WTC11 (cell line): Measurements from ENCODE around the gene DNAJB8. TPM values are rescaled to one million over a fixed set of nuclear protein-coding genes. Genes with fewer than 3 reads are reported as not detected.
A peak's percentile ranks its signal among the peaks of the same experiment; 100 is the strongest.

Experiments
- ATAC-seq: fragments of 200-7000 bp; cut with Tn5 transposase; 2 replicates; pipeline ENCODE4 v1.10.0; 2021; ENCODE audit warnings: mild to moderate bottlenecking, moderate library complexity
- CTCF ChIA-PET: fragments of 300-600 bp; sonication (Branson Sonifier 250); formaldehyde crosslinking; loops from one replicate; lab custom pipeline; 2021; ENCODE audit warnings: antibody characterized with exemption; lab: Charles Lee
- POLR2A ChIA-PET: fragments of 350-600 bp; sonication (Branson Sonifier 250); formaldehyde crosslinking; loops from one replicate; lab custom pipeline; 2021; ENCODE audit warnings: antibody characterized with exemption; lab: Charles Lee
- DNase-seq: peaks from one replicate; pipeline ENCODE4 v3.0.0; 2021; ENCODE audit warnings: low spot score
- H3K27ac Mint-ChIP-seq: 2 replicates; pipeline ENCODE4 v1.8.0; 2021; ENCODE audit warnings: mixed read lengths
- H3K27me3 Mint-ChIP-seq: 2 replicates; pipeline ENCODE4 v1.8.0; 2021; ENCODE audit warnings: low read depth, mild to moderate bottlenecking, moderate library complexity, mixed read lengths
- H3K36me3 Mint-ChIP-seq: 2 replicates; pipeline ENCODE4 v1.8.0; 2021; ENCODE audit warnings: mixed read lengths
- H3K4me1 Mint-ChIP-seq: 2 replicates; pipeline ENCODE4 v1.8.0; 2022; ENCODE audit warnings: mixed read lengths
- H3K4me3 Mint-ChIP-seq: 2 replicates; pipeline ENCODE4 v1.8.0; 2021; ENCODE audit warnings: mild to moderate bottlenecking, moderate library complexity, mixed read lengths
- H3K9me3 Mint-ChIP-seq: 2 replicates; pipeline ENCODE4 v1.8.0; 2021; ENCODE audit warnings: mixed read lengths
- CTCF ChIP-seq: fragments of 200-600 bp; IDR thresholded peaks from 2 replicates; pipeline ENCODE4 v1.8.0; 2022; ENCODE audit warnings: antibody characterized with exemption
- EMX1 ChIP-seq: fragments of 250-450 bp; sonication (Bioruptor Pico); IDR thresholded peaks from 2 replicates; pipeline ENCODE4 v1.8.0; 2021; ENCODE audit warnings: mild to moderate bottlenecking
- GTF2I ChIP-seq: fragments of 250-450 bp; sonication (Bioruptor Pico); conservative IDR thresholded peaks from 2 replicates; pipeline ENCODE4 v1.4.0; 2021; ENCODE audit warnings: mild to moderate bottlenecking
- PRDM15 ChIP-seq: sonication (generic); formaldehyde crosslinking; IDR thresholded peaks from 2 replicates; pipeline ENCODE4 v1.8.0; 2022; ENCODE audit warnings: missing genetic modification reagents
- RELA ChIP-seq: sonication (generic); formaldehyde crosslinking; IDR thresholded peaks from 2 replicates; pipeline ENCODE4 v1.8.1; 2022; ENCODE audit warnings: missing genetic modification reagents, mild to moderate bottlenecking, borderline replicate concordance
- STAT6 ChIP-seq: sonication (generic); formaldehyde crosslinking; conservative IDR thresholded peaks from 2 replicates; pipeline ENCODE4 v1.8.1; 2023; ENCODE audit warnings: mild to moderate bottlenecking, low read depth, missing genetic modification reagents, moderate library complexity
- TCF7 ChIP-seq: sonication (generic); formaldehyde crosslinking; IDR thresholded peaks from 2 replicates; pipeline ENCODE4 v1.8.0; 2022; ENCODE audit warnings: mild to moderate bottlenecking, low read depth, missing genetic modification reagents, moderate library complexity
- TEAD1 ChIP-seq: sonication (generic); formaldehyde crosslinking; IDR thresholded peaks from 2 replicates; pipeline ENCODE4 v1.8.0; 2022; ENCODE audit warnings: mild to moderate bottlenecking, missing genetic modification reagents
- ZNF121 ChIP-seq: sonication (generic); formaldehyde crosslinking; IDR thresholded peaks from 2 replicates; pipeline ENCODE4 v1.8.0; 2023; ENCODE audit warnings: missing genetic modification reagents
- ZNF281 ChIP-seq: sonication (generic); formaldehyde crosslinking; IDR thresholded peaks from 2 replicates; pipeline ENCODE4 v1.8.0; 2023; ENCODE audit warnings: mild to moderate bottlenecking, missing genetic modification reagents
- ZNF512 ChIP-seq: sonication (generic); formaldehyde crosslinking; IDR thresholded peaks from 2 replicates; pipeline ENCODE4 v1.8.1; 2022; ENCODE audit warnings: missing genetic modification reagents, borderline replicate concordance
- ZNF532 ChIP-seq: fragments of 250-450 bp; sonication (Bioruptor Pico); IDR thresholded peaks from 2 replicates; pipeline ENCODE4 v1.9.0; 2021; ENCODE audit warnings: mild to moderate bottlenecking, borderline replicate concordance
- ZNF671 ChIP-seq: fragments of 250-450 bp; sonication (Bioruptor Pico); IDR thresholded peaks from 2 replicates; pipeline ENCODE4 v1.8.0; 2021; ENCODE audit warnings: mild to moderate bottlenecking
- total RNA-seq: library from RNA; stranded (reverse); gene quantifications from 3 replicates; pipeline ENCODE4 v1.2.3, GENCODE V29; 2021

DNAJB8 gene
- total RNA-seq, 1 experiment from 2014 or later: not detected

GRCh38 chr3:128462341-128462910, 4.3 kb downstream of the DNAJB8 start (continued):
- TF ChIP-seq ZNF532 (CRISPR knock-in tag) (no peak), ZNF281 (CRISPR knock-in tag) (no peak), GTF2I (CRISPR knock-in tag) (no peak), ZNF512 (CRISPR knock-in tag) (no peak), TEAD1 (no peak)

- POLR2A ChIA-PET: no interaction called here
- no peak for ATAC-seq
- no peak overlapping the region for H3K27ac Mint-ChIP-seq
- TF ChIP-seq GTF2I (CRISPR knock-in tag) (0 out of 2 replicates have a peak, but pooled peaks have one; percentile 45), CTCF (no peak)
- TF ChIP-seq, all 79 proteins: peak for 1
- no peak overlapping the region for H3K4me3 Mint-ChIP-seq
- no peaks in the 10 kb centered on the region for H3K4me1 Mint-ChIP-seq
- no peak for DNase-seq
- CTCF ChIA-PET: interaction anchor here (0.5 to 3.5 kb wide), 5 partner anchors 19 to 106 kb away, joined by 4 to 20 read pairs (median 4); partner anchors contain the start of gene GATA2
- no peaks in the 10 kb centered on the region for H3K9me3 Mint-ChIP-seq
- peaks cover 30% of the 10 kb centered on the region for H3K27me3 Mint-ChIP-seq
- no peaks in the 10 kb centered on the region for H3K36me3 Mint-ChIP-seq
Measured at GRCh38 chr3:128461731-128462130, 5.0 kb downstream of the DNAJB8 start.

GRCh38 chr3:128459461-128459820, 7.2 kb downstream of the DNAJB8 start:
- CTCF ChIA-PET: interaction anchor here (1.3 to 2.4 kb wide), 4 partner anchors 13 to 38 kb away, joined by 4 to 10 read pairs (median 6); no protein-coding TSS in a partner anchor
- Mint-ChIP-seq H3K4me1 (no peaks in the 10 kb centered on the region), H3K27me3 (peaks cover 30% of the 10 kb centered on the region), H3K36me3 (no peaks in the 10 kb centered on the region), H3K4me3 (no peak overlapping the region), H3K9me3 (no peaks in the 10 kb centered on the region), H3K27ac (no peak overlapping the region)
- POLR2A ChIA-PET: no interaction called here
- no peak for ATAC-seq
- DNase-seq: no peak
- no peak for TF ChIP-seq ZNF671
- TF ChIP-seq STAT6: no peak
- TF ChIP-seq ZNF121 (CRISPR knock-in tag): no peak
- no peak for TF ChIP-seq EMX1 (CRISPR knock-in tag)
- TF ChIP-seq PRDM15: no peak
- TF ChIP-seq RELA: no peak
- TF ChIP-seq TCF7: no peak
